Mesothelial cell of epicardium (in vitro differentiated cells): Measurements from ENCODE around the gene LRMDA. TPM values are rescaled to one million over a fixed set of nuclear protein-coding genes. Genes with fewer than 3 reads are reported as not detected.

Experiments used
- DNase-seq, 2 experiments: peaks; one replicate each; pipeline ENCODE4 v3.0.0; 2021; ENCODE audit warnings: low spot score in 2 of 2; ENCODE audit not compliant: unreplicated experiment in 2 of 2
- H3K27ac Mint-ChIP-seq: 2 replicates; pipeline ENCODE4 v1.8.0; 2021; ENCODE audit warnings: mixed read lengths
- H3K27me3 Mint-ChIP-seq: 2 replicates; pipeline ENCODE4 v1.8.0; 2021; ENCODE audit warnings: low read depth, mixed read lengths
- H3K36me3 Mint-ChIP-seq: 2 replicates; pipeline ENCODE4 v1.8.0; 2021; ENCODE audit warnings: mixed read lengths
- H3K4me1 Mint-ChIP-seq: 2 replicates; pipeline ENCODE4 v1.8.0; 2021; ENCODE audit warnings: mixed read lengths
- H3K4me3 Mint-ChIP-seq: 2 replicates; pipeline ENCODE4 v1.8.0; 2021; ENCODE audit warnings: mild to moderate bottlenecking, moderate library complexity, mixed read lengths
- H3K9me3 Mint-ChIP-seq: 2 replicates; pipeline ENCODE4 v1.8.0; 2021; ENCODE audit warnings: mixed read lengths
- total RNA-seq: library from RNA; stranded (reverse); gene quantifications from 3 replicates; pipeline ENCODE4 v1.2.1, GENCODE V29; 2021
- TF ChIP-seq, protein P1 (sequence below): fragments of 200-600 bp; sonication (generic); IDR thresholded peaks from one replicate; pipeline ENCODE4 v1.5.0; 2021; ENCODE audit warnings: antibody characterized with exemption; ENCODE audit not compliant: unreplicated experiment

LRMDA gene
- total RNA-seq, 1 donor from 2014 or later: 2.0 TPM

DNA sequence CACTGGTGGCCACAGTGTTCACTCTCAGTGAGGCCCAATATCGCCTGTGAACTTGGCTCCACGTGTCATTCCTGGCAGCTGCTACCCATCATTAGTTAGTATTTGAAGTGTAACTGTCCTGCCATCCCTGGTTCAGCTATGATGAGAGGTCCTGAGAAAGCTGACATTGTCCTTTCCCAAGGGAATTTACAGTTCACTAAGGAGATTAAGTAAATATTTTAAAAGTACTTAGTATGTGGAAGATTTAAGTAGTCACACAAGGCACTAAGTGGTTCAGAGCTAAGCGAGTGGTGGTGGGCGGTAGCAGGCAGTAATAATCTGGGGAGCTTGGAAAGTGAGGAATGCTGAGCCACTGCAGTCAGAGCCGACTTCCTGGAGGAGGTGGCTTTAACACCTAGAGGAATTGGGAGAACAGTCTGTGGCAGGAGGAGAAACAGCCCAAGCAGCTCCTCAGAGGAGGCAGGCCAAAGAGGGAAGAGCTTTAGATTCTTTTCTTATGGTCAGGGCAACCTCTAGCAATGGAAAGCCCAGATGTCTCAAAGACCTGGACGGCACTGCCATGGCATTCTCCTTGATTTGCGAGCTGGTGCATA lies 519.7 kb downstream of the LRMDA start:
- peaks cover 2% of the 10 kb centered on the region for H3K4me1 Mint-ChIP-seq
- no peak overlapping the region for H3K4me3 Mint-ChIP-seq
- H3K9me3 Mint-ChIP-seq: no peaks in the 10 kb centered on the region
- H3K36me3 Mint-ChIP-seq: no peaks in the 10 kb centered on the region
- H3K27me3 Mint-ChIP-seq: peaks cover 53% of the 10 kb centered on the region
- DNase-seq: no peak
- TF ChIP-seq, protein P1, sequence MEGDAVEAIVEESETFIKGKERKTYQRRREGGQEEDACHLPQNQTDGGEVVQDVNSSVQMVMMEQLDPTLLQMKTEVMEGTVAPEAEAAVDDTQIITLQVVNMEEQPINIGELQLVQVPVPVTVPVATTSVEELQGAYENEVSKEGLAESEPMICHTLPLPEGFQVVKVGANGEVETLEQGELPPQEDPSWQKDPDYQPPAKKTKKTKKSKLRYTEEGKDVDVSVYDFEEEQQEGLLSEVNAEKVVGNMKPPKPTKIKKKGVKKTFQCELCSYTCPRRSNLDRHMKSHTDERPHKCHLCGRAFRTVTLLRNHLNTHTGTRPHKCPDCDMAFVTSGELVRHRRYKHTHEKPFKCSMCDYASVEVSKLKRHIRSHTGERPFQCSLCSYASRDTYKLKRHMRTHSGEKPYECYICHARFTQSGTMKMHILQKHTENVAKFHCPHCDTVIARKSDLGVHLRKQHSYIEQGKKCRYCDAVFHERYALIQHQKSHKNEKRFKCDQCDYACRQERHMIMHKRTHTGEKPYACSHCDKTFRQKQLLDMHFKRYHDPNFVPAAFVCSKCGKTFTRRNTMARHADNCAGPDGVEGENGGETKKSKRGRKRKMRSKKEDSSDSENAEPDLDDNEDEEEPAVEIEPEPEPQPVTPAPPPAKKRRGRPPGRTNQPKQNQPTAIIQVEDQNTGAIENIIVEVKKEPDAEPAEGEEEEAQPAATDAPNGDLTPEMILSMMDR: no peak
- H3K27ac Mint-ChIP-seq: no peak overlapping the region

DNA sequence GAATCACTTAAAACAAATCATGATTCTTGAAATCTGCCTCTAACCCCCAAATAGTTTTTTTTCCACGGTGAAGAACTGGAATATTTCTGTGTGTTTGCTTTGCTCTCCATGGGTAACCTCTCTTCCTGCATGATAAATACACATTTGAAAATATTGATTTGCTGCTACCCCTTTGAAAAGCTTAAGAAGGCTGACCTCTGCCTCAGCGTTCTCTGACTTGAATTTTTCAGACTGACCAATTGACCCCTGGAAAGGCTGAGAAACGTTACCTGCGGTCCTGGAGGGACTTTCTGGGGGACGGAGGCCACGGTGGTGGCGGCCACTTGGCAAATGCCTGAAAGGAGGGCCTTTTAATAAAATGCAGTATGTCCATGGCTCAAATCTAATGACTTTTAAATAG lies 520.2 kb downstream of the LRMDA start:
- Mint-ChIP-seq H3K36me3 (no peaks in the 10 kb centered on the region), H3K4me3 (no peak overlapping the region), H3K4me1 (peaks cover 5% of the 10 kb centered on the region), H3K27ac (no peak overlapping the region), H3K27me3 (peaks cover 51% of the 10 kb centered on the region), H3K9me3 (no peaks in the 10 kb centered on the region)
- no peak for DNase-seq
- TF ChIP-seq, protein P1: no peak

DNA sequence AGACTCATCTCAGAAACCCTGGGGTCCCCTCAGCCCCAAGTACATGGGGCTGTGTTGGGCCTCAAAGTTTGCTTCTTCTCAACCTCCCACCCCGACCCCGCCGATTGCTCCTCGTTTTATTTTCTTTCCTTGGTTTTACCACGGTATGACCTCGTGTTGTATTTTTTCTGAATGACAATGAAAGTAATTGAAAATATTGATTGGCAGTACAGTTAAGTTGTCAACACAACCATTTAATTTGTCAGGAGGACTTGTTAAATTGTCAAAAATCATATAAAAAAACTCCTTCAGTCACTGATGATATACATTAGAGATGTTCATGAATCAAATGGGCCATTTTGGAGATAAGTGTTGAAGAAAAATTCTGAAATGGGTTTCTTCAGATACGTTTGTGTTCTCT lies 520.7 kb downstream of the LRMDA start:
- Mint-ChIP-seq H3K9me3 (no peaks in the 10 kb centered on the region), H3K36me3 (no peaks in the 10 kb centered on the region), H3K4me1 (peaks cover 8% of the 10 kb centered on the region), H3K27me3 (peaks cover 50% of the 10 kb centered on the region), H3K27ac (no peak overlapping the region), H3K4me3 (no peak overlapping the region)
- no peak for DNase-seq
- TF ChIP-seq, protein P1: no peak

DNA sequence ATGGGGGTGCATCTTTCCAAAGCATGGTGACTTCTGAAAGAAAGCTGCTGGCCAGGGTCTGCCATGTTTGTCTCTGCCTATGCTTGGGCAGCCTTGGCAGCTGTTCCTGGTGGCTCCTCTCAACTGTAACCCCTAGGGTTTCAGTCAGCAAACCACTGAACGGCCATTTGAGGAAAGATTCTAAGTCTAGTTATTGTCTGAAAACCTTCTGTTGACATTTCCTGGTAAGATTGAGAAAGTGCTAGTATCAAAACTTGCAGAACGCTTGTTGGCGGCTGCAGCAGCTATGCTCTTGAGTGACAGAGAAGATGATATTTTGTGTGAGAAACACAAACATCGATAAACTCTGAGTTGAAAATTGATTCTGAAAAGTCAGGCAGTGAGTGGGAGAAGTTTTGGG lies 523.1 kb downstream of the LRMDA start:
- DNase-seq: no peak
- H3K9me3 Mint-ChIP-seq: no peaks in the 10 kb centered on the region
- peaks cover 47% of the 10 kb centered on the region for H3K27me3 Mint-ChIP-seq
- TF ChIP-seq, protein P1: no peak
- H3K4me1 Mint-ChIP-seq: peaks cover 16% of the 10 kb centered on the region
- H3K4me3 Mint-ChIP-seq: no peak overlapping the region
- H3K27ac Mint-ChIP-seq: no peak overlapping the region
- H3K36me3 Mint-ChIP-seq: no peaks in the 10 kb centered on the region

DNA sequence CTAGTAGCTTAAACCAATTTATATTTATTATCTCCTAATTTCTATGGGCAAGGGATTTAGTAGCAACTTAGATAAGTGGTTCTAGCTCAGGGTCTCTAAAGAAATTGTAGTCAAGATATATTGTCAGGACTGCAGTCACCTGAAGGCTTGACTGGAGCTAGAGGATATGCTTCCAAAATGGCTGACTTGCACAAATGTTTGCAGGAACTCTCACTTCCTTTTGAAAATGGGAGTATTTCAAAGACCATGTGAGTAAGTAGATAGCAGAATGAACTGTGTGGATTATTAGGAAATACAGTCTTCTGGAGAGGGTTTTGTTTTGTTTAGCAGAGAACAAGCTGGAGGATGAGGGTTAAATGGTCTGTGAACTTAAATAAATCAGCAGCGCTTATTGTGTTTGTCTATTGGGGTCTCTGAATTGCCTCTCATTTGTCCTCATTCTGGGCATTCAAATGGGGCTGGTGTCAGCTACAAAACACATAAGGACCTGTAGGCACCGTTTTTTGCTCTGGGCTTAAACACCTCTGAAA lies 524.6 kb downstream of the LRMDA start:
- Mint-ChIP-seq H3K27me3 (peaks cover 43% of the 10 kb centered on the region), H3K36me3 (no peaks in the 10 kb centered on the region), H3K27ac (no peak overlapping the region), H3K4me3 (no peak overlapping the region), H3K9me3 (no peaks in the 10 kb centered on the region), H3K4me1 (peaks cover 16% of the 10 kb centered on the region)
- DNase-seq: no peak
- TF ChIP-seq, protein P1: no peak
